ENCODE measurements around the gene PCSK1N.

DNA sequence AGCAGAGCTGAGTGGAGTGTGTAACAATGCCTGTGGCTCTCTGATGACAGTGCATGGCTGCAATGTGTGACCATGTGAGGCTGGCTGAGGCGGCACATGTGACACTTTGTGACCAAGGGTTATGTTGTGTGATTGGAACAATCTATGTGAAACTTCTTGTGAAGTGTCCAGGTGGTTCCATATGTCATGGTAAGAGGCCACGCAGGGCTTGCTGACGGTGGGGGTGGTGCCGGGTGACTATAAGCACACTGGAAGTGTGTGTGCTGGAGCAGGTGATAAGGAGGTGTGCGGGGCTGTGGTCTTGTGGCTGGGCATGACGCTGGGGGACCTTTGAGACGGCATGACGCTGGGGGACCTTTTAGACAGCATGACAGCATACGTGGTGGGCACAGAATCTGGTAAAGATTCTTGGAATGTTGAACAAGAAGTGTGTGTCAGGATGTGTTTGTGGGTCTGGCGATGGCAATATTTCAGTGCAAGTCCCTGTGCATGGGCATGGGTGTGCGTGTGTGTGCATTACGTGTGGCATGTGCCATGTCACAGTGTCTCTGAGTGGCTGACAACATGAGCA lies 41.0 kb downstream of the PCSK1N start:
- TF ChIP-seq CTCF (IDR thresholded peaks at IDR 0.05) = no peak
- TF ChIP-seq EP300 (IDR thresholded peaks at IDR 0.05) = no peak
- no peak for TF ChIP-seq POLR2A (IDR thresholded peaks at IDR 0.05)
